Astrocyte (in vitro differentiated cells and primary cell): ENCODE data around the gene SRRM4.

Experiments used
- CTCF ChIP-seq: IDR thresholded peaks from 2 replicates; pipeline ENCODE4 v1.5.1; 2011; ENCODE audit warnings: low read depth, mild to moderate bottlenecking, inconsistent platforms, low read length, moderate library complexity; ENCODE audit not compliant: insufficient read depth
- EZH2 ChIP-seq: IDR thresholded peaks from 2 replicates; pipeline ENCODE4 v1.6.1; 2012; ENCODE audit warnings: mild to moderate bottlenecking, low read length, inconsistent platforms; ENCODE audit not compliant: insufficient read depth

- no peak for TF ChIP-seq CTCF
- TF ChIP-seq EZH2: no peak
Measured at GRCh38 chr12:119100933-119101332, 119.6 kb downstream of the SRRM4 start.
